Effector memory CD4-positive, alpha-beta T cell (primary cell): ENCODE results near the gene CDH3.
A peak's percentile ranks its signal among the peaks of the same experiment; 100 is the strongest.

Source experiments
- DNase-seq, 3 donors: peaks; one replicate each; pipeline ENCODE4 v3.0.0-alpha.2; 2020
- H3K27ac ChIP-seq: 2 replicates; pipeline ENCODE4 v1.7.0; 2013; ENCODE audit warnings: mild to moderate bottlenecking, low read length, moderate library complexity; ENCODE audit not compliant: insufficient read depth, poor library complexity, severe bottlenecking
- H3K27me3 ChIP-seq: replicated peaks from 2 replicates; pipeline ENCODE4 v1.7.0; 2013; ENCODE audit warnings: mild to moderate bottlenecking, low read length; ENCODE audit not compliant: insufficient read depth, control insufficient read depth, poor library complexity, severe bottlenecking
- H3K36me3 ChIP-seq: 2 replicates; pipeline ENCODE4 v1.7.0; 2013; ENCODE audit warnings: mild to moderate bottlenecking, low read length, moderate library complexity; ENCODE audit not compliant: control insufficient read depth, insufficient read depth
- H3K4me1 ChIP-seq: 2 replicates; pipeline ENCODE4 v1.7.0; 2013; ENCODE audit warnings: low read length, mild to moderate bottlenecking; ENCODE audit not compliant: control insufficient read depth, insufficient read depth, poor library complexity, severe bottlenecking
- H3K4me3 ChIP-seq: 2 replicates; pipeline ENCODE4 v1.7.0; 2013; ENCODE audit warnings: low read length, low read depth, mild to moderate bottlenecking; ENCODE audit not compliant: insufficient read depth, poor library complexity, severe bottlenecking
- H3K9me3 ChIP-seq: 2 replicates; pipeline ENCODE4 v1.7.0; 2013; ENCODE audit warnings: mild to moderate bottlenecking, low read length, moderate library complexity; ENCODE audit not compliant: control insufficient read depth

Gene CDH3

GRCh38 chr16:68734782-68735181 is 89.7 kb downstream of the CDH3 start:
- Histone ChIP-seq H3K4me3 (no peak overlapping the region), H3K9me3 (no peaks in the 10 kb centered on the region), H3K27me3 (peaks cover 17% of the 10 kb centered on the region), H3K27ac (no peak overlapping the region), H3K36me3 (no peaks in the 10 kb centered on the region), H3K4me1 (peaks cover 13% of the 10 kb centered on the region)
- no peak for DNase-seq

DNA sequence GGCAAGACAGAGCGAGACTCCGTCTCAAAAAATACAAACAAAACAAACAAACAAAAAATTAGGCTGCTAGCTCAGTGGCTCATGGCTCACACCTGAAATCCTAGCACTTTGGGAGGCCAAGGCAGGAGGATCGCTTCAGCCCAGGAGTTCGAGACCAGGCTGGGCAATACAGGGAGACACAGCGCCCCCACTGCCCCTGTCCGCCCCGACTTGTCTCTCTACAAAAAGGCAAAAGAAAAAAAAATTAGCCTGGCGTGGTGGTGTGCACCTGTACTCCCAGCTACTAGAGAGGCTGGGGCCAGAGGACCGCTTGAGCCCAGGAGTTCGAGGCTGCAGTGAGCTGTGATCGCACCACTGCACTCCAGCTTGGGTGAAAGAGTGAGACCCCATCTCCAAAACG is 91.5 kb downstream of the CDH3 start:
- no peak overlapping the region for H3K4me3 ChIP-seq
- H3K36me3 ChIP-seq, result no peaks in the 10 kb centered on the region
- peaks cover 17% of the 10 kb centered on the region for H3K27me3 ChIP-seq
- no peak for DNase-seq
- H3K4me1 ChIP-seq, result peaks cover 13% of the 10 kb centered on the region
- H3K9me3 ChIP-seq, result no peaks in the 10 kb centered on the region
- H3K27ac ChIP-seq, result no peak overlapping the region

GRCh38 chr16:68737046-68737729 is 92.1 kb downstream of the CDH3 start, which contains the start of gene CDH1:
TSS of gene CDH1 (plus strand) at chr16:68737292. CDS start at chr16:68737416, 124 bp downstream.
- Histone ChIP-seq H3K27me3 (peaks cover 17% of the 10 kb centered on the region), H3K27ac (no peak within 1 kb of the TSS), H3K9me3 (no peaks in the 10 kb centered on the region), H3K36me3 (no peaks in the 10 kb centered on the region), H3K4me1 (peaks cover 13% of the 10 kb centered on the region), H3K4me3 (peak within 1 kb of the TSS; percentile 22)
- DNase-seq, result no peak

- no peaks in the 10 kb centered on the region for H3K9me3 ChIP-seq
- H3K27ac ChIP-seq, result no peak overlapping the region
- DNase-seq, result no peak
- H3K4me1 ChIP-seq, result peaks cover 13% of the 10 kb centered on the region
- H3K36me3 ChIP-seq, result no peaks in the 10 kb centered on the region
- H3K4me3 ChIP-seq, result peak overlapping the region; percentile 22
- peaks cover 17% of the 10 kb centered on the region for H3K27me3 ChIP-seq
Observed at GRCh38 chr16:68737730-68738629, 92.9 kb downstream of the CDH3 start.

DNA sequence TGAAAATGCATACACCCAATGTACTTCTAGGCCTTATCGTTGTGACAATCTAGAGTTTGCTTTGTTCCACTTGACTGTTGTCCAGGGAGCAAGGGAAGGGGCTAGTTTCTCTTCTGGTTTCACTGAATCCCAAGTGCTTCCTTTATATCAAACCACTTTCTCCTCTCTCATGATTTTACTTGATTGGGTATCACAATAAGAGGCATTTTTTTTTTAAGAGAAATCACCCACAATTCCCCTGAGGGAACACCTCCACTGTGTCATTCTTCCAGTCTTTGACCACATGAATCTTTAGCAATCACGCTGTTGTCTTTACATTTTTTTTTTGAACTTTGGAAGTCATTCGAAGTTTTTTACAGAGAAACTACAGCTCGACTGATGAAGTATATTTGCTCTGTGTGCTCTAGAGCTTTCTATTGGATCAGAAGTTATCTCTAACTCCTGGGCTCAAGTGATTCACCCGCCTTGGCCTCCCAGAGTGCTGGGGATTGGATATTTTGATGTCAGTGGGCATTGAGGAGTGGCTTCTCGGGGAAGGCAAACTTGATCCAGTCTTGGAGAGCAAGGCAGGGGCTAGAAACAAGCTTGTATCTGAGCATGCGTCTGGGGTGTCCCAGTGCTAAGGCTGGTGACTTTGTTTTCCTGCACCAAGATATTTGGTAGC is 95.0 kb downstream of the CDH3 start:
- Histone ChIP-seq H3K36me3 (no peaks in the 10 kb centered on the region), H3K4me3 (no peak overlapping the region), H3K9me3 (no peaks in the 10 kb centered on the region), H3K27ac (no peak overlapping the region), H3K27me3 (peaks cover 17% of the 10 kb centered on the region), H3K4me1 (peaks cover 13% of the 10 kb centered on the region)
- DNase-seq, result no peak

DNA sequence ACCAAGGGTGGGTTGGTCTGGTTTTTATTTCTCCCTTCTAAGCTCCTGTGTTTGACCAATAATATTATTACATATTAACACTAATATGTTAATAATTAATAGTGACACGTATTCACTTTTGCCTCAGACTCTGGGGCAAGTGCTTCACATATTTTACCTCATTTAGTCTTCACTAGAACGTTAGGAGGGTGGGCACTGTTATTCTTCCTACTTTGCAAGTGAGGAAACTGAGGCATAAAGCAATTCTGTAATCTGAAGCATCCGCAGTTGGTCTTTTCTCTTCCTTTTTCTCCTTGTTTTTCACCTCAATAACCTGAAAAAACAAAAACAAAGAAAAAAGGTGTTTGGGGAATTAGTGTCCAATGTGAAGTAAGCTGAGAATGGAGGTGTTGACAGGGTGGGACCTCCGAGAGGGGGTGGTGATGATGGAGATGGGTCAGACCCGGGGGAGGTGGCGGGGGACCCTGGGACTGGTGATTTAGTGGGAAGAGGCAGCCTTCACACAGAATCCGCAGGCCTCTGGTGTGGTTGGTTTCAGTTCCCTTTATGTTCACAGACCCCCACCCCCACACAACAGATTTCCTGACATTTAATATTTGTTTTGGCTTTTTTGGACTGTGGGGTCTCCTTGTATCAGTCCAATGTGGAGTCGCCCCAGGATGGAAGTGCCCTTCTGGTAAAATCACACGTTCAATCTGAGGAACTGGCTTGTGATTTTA is 95.7 kb downstream of the CDH3 start:
- peaks cover 13% of the 10 kb centered on the region for H3K4me1 ChIP-seq
- peaks cover 17% of the 10 kb centered on the region for H3K27me3 ChIP-seq
- no peak overlapping the region for H3K4me3 ChIP-seq
- H3K27ac ChIP-seq, result no peak overlapping the region
- DNase-seq, result no peak
- no peaks in the 10 kb centered on the region for H3K9me3 ChIP-seq
- no peaks in the 10 kb centered on the region for H3K36me3 ChIP-seq

- Histone ChIP-seq H3K27ac (no peak overlapping the region), H3K36me3 (no peaks in the 10 kb centered on the region), H3K9me3 (no peaks in the 10 kb centered on the region), H3K4me1 (no peaks in the 10 kb centered on the region), H3K4me3 (no peak overlapping the region), H3K27me3 (no peaks in the 10 kb centered on the region)
- no peak for DNase-seq
Observed at GRCh38 chr16:68743664-68744063, 98.6 kb downstream of the CDH3 start.

DNA sequence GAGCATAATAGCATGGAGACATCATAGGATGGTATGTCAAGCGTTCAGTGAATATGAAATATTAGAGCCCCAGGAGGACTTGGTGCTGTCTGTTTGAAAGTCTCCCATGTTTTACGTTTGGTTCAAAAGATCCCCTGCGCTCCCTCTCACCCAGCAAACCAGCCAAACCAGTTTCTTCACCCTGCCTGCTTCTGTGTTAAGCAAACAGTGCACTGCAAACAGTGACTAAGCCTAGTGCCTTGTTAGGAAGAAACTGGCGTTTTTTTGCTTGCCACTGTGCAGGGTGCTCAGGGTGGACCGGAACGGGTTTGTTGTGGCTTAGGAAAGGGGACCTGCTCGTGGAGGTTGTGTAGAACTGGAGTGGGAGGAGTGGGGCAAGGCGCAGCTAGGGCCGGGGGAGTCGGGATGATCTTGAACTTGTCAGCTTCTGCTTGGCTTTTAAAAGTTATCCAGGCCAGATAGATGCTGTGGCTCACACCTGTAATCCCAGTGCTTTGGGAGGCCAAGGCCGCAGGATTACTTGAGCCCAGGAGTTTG is 99.7 kb downstream of the CDH3 start:
- Histone ChIP-seq H3K36me3 (no peaks in the 10 kb centered on the region), H3K4me3 (no peak overlapping the region), H3K27me3 (no peaks in the 10 kb centered on the region), H3K4me1 (no peaks in the 10 kb centered on the region), H3K27ac (no peak overlapping the region), H3K9me3 (no peaks in the 10 kb centered on the region)
- no peak for DNase-seq

DNA sequence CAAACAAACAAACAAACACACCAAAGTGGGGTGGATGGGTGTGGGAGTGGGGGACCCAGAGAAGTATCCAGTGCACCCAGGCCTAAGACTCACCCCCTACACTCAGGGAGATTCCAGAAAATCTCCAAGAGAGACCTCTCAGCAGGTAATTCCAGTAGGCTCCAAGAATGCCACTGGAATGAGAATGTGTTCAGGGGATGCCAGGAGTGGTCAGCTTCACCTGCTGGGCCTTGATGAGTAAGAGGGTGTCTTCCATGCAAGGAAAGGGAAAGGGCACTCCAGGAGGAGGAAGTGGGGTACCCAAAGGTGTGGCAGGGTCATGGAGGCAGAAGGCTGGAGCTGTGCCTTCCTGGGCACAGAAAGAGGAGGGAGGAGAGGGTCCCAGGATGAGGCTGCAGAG is 101.8 kb downstream of the CDH3 start:
- no peaks in the 10 kb centered on the region for H3K9me3 ChIP-seq
- H3K27me3 ChIP-seq, result no peaks in the 10 kb centered on the region
- no peaks in the 10 kb centered on the region for H3K36me3 ChIP-seq
- no peak for DNase-seq
- H3K4me3 ChIP-seq, result no peak overlapping the region
- no peaks in the 10 kb centered on the region for H3K4me1 ChIP-seq
- H3K27ac ChIP-seq, result no peak overlapping the region
